ENCODE measurements around the gene LRRC34.
A peak's percentile ranks its signal among the peaks of the same experiment; 100 is the strongest.

The LRRC34 gene

DNA sequence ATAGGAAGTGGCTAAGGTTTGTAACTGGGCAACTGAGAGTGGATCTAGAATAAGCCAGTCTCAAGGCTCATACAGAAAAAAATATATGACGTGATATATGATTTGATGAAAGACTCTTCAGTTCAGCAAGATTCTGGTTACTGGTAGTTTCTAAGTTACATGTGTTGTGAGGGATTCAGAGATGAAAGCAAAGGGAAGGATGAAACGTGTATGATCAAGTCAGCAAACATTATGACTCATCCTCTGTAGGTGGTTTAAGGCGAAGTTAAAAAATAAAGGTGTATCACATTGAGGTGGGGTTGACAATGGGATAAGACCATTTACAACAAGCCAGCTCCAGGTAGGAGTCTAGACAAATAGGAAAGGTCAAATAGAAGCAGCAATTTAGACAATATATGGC is 64.0 kb downstream of the LRRC34 start:
- H3K36me3 ChIP-seq (ENCODE audit: insufficient read depth) = no peaks in the 10 kb centered on the region
- H3K79me2 ChIP-seq (ENCODE audit: insufficient read depth, low read depth) = no peaks in the 10 kb centered on the region
- H3K27ac ChIP-seq = no peak overlapping the region
- H3K4me3 ChIP-seq (IDR thresholded peaks at IDR 0.05; ENCODE audit: insufficient read depth, low read depth, low read length) = no peak overlapping the region
- H3K27me3 ChIP-seq (ENCODE audit: insufficient read depth, low read depth) = no peaks in the 10 kb centered on the region
- no peak overlapping the region for H3K4me2 ChIP-seq
- H3K4me1 ChIP-seq (ENCODE audit: low read depth, poor library complexity, severe bottlenecking) = peaks cover under 1% of the 10 kb centered on the region
- no peak overlapping the region for H3K9ac ChIP-seq
- no peak overlapping the region for H2AFZ ChIP-seq (ENCODE audit: low read depth)
- TF ChIP-seq, protein P1, sequence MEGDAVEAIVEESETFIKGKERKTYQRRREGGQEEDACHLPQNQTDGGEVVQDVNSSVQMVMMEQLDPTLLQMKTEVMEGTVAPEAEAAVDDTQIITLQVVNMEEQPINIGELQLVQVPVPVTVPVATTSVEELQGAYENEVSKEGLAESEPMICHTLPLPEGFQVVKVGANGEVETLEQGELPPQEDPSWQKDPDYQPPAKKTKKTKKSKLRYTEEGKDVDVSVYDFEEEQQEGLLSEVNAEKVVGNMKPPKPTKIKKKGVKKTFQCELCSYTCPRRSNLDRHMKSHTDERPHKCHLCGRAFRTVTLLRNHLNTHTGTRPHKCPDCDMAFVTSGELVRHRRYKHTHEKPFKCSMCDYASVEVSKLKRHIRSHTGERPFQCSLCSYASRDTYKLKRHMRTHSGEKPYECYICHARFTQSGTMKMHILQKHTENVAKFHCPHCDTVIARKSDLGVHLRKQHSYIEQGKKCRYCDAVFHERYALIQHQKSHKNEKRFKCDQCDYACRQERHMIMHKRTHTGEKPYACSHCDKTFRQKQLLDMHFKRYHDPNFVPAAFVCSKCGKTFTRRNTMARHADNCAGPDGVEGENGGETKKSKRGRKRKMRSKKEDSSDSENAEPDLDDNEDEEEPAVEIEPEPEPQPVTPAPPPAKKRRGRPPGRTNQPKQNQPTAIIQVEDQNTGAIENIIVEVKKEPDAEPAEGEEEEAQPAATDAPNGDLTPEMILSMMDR (conservative IDR thresholded peaks at IDR 0.05; ENCODE audit: low read depth, low read length) = no peak
- H4K20me1 ChIP-seq (ENCODE audit: insufficient read depth) = no peaks in the 10 kb centered on the region

DNA sequence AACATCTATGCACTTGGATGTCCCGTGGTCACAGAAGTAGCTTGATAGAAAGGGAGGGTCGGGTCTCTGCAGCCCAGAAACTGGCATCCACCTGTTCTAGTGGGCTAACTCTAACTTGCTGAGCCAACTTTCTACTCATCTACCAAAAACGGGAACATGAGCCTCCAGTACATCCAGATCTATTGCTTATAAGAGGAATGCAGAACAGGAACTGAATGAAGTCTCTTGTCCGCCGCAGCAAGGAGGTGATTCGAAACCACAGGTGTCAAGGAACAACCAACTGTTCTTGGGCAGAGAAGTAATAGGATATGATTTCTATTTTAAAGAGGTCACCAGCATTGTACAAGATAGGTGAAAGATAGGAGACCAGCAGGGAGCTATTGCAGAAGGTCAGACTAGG is 65.8 kb downstream of the LRRC34 start:
- Histone ChIP-seq H4K20me1 (ENCODE audit: insufficient read depth) (no peaks in the 10 kb centered on the region), H3K9ac (no peak overlapping the region), H3K36me3 (ENCODE audit: insufficient read depth) (no peaks in the 10 kb centered on the region), H3K27ac (no peak overlapping the region), H3K27me3 (ENCODE audit: insufficient read depth, low read depth) (no peaks in the 10 kb centered on the region), H3K4me1 (ENCODE audit: low read depth, poor library complexity, severe bottlenecking) (peaks cover 8% of the 10 kb centered on the region), H3K4me2 (no peak overlapping the region), H3K79me2 (ENCODE audit: insufficient read depth, low read depth) (no peaks in the 10 kb centered on the region), H3K4me3 (IDR thresholded peaks at IDR 0.05; ENCODE audit: insufficient read depth, low read depth, low read length) (no peak overlapping the region), H2AFZ (ENCODE audit: low read depth) (no peak overlapping the region)
- TF ChIP-seq, protein P1 (conservative IDR thresholded peaks at IDR 0.05; ENCODE audit: low read depth, low read length) = no peak

DNA sequence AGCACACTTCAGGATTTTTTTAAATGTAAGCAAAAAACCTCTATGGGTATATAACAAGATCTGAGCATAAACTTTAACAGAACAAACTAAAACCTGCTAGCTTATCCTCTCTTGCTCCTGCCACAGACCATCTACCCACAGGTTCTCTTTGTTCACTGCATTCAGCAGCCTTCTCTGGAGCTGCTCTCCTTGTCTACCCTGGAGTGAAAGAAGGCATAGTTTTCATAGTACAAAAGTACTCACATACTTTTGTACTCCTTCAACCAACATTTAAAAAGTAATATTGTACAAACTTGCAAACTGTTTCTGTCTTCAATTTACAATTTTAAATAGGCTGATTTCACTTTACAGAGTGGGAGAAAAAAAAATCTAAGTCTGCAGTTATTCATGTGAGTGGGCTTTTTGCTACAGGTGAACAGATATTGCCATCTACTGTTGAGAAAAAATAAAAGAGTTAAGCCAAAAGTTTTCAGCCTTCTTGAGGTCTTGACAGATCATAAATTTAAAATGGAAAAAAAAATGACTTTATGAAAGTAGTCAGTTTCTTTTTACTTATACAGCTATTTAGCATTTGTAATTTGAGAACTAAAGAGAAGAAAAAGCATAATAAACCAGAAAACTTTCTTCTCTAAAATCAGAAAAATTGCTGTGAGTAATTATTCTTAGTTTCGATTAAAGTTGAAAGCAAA is 68.2 kb downstream of the LRRC34 start:
- H3K9ac ChIP-seq = no peak overlapping the region
- TF ChIP-seq, protein P1 (conservative IDR thresholded peaks at IDR 0.05; ENCODE audit: low read depth, low read length) = peak; percentile 72
- no peaks in the 10 kb centered on the region for H4K20me1 ChIP-seq (ENCODE audit: insufficient read depth)
- no peak overlapping the region; the same call in 1 of the 2 replicates for H3K4me2 ChIP-seq
- peaks cover 8% of the 10 kb centered on the region for H3K4me1 ChIP-seq (ENCODE audit: low read depth, poor library complexity, severe bottlenecking)
- no peak overlapping the region for H3K4me3 ChIP-seq (IDR thresholded peaks at IDR 0.05; ENCODE audit: insufficient read depth, low read depth, low read length)
- no peaks in the 10 kb centered on the region for H3K27me3 ChIP-seq (ENCODE audit: insufficient read depth, low read depth)
- no peaks in the 10 kb centered on the region for H3K36me3 ChIP-seq (ENCODE audit: insufficient read depth)
- H2AFZ ChIP-seq (ENCODE audit: low read depth) = no peak overlapping the region
- no peaks in the 10 kb centered on the region for H3K79me2 ChIP-seq (ENCODE audit: insufficient read depth, low read depth)
- H3K27ac ChIP-seq = no peak overlapping the region

Data from KMS-11 (cell line).